Parathyroid adenoma (tissue), 2 donors: ENCODE measurements around the gene APH1A.

Experiments used
- H2AFZ ChIP-seq: fragments of 300-600 bp; sonication (generic); one replicate; pipeline ENCODE4 v1.7.0; 2017; ENCODE audit warnings: antibody characterized with exemption, mild to moderate bottlenecking
- H3K27ac ChIP-seq: fragments of 300-600 bp; sonication (generic); one replicate; pipeline ENCODE4 v1.7.0; 2017
- H3K27me3 ChIP-seq: fragments of 300-600 bp; sonication (generic); one replicate; pipeline ENCODE4 v1.7.0; 2017; ENCODE audit warnings: low read length; ENCODE audit not compliant: control insufficient read depth, insufficient read depth
- H3K36me3 ChIP-seq: fragments of 300-600 bp; sonication (generic); one replicate; pipeline ENCODE4 v1.7.0; 2017; ENCODE audit warnings: low read length; ENCODE audit not compliant: control insufficient read depth, insufficient read depth
- H3K4me1 ChIP-seq: fragments of 300-600 bp; sonication (generic); one replicate; pipeline ENCODE4 v1.7.0; 2017; ENCODE audit warnings: control low read depth
- H3K4me2 ChIP-seq: fragments of 300-600 bp; sonication (generic); one replicate; pipeline ENCODE4 v1.7.0; 2017; ENCODE audit warnings: low read length
- H3K4me3 ChIP-seq: fragments of 300-600 bp; sonication (generic); one replicate; pipeline ENCODE4 v1.7.0; 2017; ENCODE audit warnings: low read depth, low read length
- H3K79me2 ChIP-seq: fragments of 300-600 bp; sonication (generic); one replicate; pipeline ENCODE4 v1.7.0; 2017; ENCODE audit warnings: control low read depth
- H3K9ac ChIP-seq: fragments of 300-600 bp; sonication (generic); one replicate; pipeline ENCODE4 v1.7.0; 2017; ENCODE audit warnings: mild to moderate bottlenecking
- H3K9me3 ChIP-seq: fragments of 300-600 bp; sonication (generic); one replicate; pipeline ENCODE4 v1.7.0; 2017; ENCODE audit warnings: low read length; ENCODE audit not compliant: control insufficient read depth
- CTCF ChIP-seq: fragments of 300-600 bp; sonication (generic); IDR thresholded peaks from one replicate; pipeline ENCODE4 v1.7.0; 2017; ENCODE audit warnings: antibody characterized with exemption, mild to moderate bottlenecking
- donor health status: primary hyperparathyroidism.

APH1A gene

GRCh38 chr1:150269451-150269850 lies 635 bp upstream of the APH1A start:
- Histone ChIP-seq H3K27me3 (no peaks in the 10 kb centered on the region), H3K9ac (no peak overlapping the region), H3K27ac (peak overlapping the region; percentile 91), H3K4me3 (peak overlapping the region; percentile 99), H3K36me3 (no peaks in the 10 kb centered on the region), H2AFZ (peak overlapping the region; percentile 89), H3K4me1 (peaks cover 8% of the 10 kb centered on the region), H3K9me3 (no peaks in the 10 kb centered on the region), H3K79me2 (peaks cover 12% of the 10 kb centered on the region), H3K4me2 (peak overlapping the region; percentile 82)
- no peak for TF ChIP-seq CTCF

- Histone ChIP-seq H3K9ac (peak overlapping the region; percentile 63), H3K4me2 (peak overlapping the region; percentile 82), H3K27ac (peak overlapping the region; percentile 91), H3K27me3 (no peaks in the 10 kb centered on the region), H3K4me3 (peak overlapping the region; percentile 99), H3K79me2 (peaks cover 12% of the 10 kb centered on the region), H3K9me3 (no peaks in the 10 kb centered on the region), H2AFZ (peak overlapping the region; percentile 89), H3K36me3 (no peaks in the 10 kb centered on the region), H3K4me1 (peaks cover 8% of the 10 kb centered on the region)
- TF ChIP-seq CTCF = no peak
These were observed 494 bp downstream of the APH1A start for GRCh38 chr1:150268340-150268704.

- peak overlapping the region; percentile 89 for H2AFZ ChIP-seq
- H3K4me2 ChIP-seq = peak overlapping the region; percentile 82
- peaks cover 12% of the 10 kb centered on the region for H3K79me2 ChIP-seq
- H3K4me1 ChIP-seq = peaks cover 8% of the 10 kb centered on the region
- no peaks in the 10 kb centered on the region for H3K27me3 ChIP-seq
- TF ChIP-seq CTCF = no peak
- no peaks in the 10 kb centered on the region for H3K9me3 ChIP-seq
- H3K27ac ChIP-seq = peak overlapping the region; percentile 91
- peak overlapping the region; percentile 99 for H3K4me3 ChIP-seq
- H3K36me3 ChIP-seq = no peaks in the 10 kb centered on the region
- H3K9ac ChIP-seq = peak overlapping the region; percentile 63
These were observed 920 bp downstream of the APH1A start for GRCh38 chr1:150267896-150268295.

GRCh38 chr1:150263549-150263948 lies 5.3 kb downstream of the APH1A start:
- Histone ChIP-seq H3K9ac (no peak overlapping the region), H3K27me3 (no peaks in the 10 kb centered on the region), H3K27ac (no peak overlapping the region), H3K4me3 (no peak overlapping the region), H3K4me2 (no peak overlapping the region), H2AFZ (no peak overlapping the region), H3K36me3 (no peaks in the 10 kb centered on the region), H3K4me1 (peaks cover 6% of the 10 kb centered on the region), H3K9me3 (no peaks in the 10 kb centered on the region), H3K79me2 (peaks cover 10% of the 10 kb centered on the region)
- no peak for TF ChIP-seq CTCF
